Superior temporal gyrus (tissue), 1 donor: ENCODE measurements around the gene SDCBP2.
A peak's percentile ranks its signal among the peaks of the same experiment; 100 is the strongest.
"Not testable (repeated sequence)": the region's sequence is repeated elsewhere in the genome, so short reads cannot be mapped to it uniquely, and the experiment has no call there.

Experiments used
- DNase-seq: peaks from one replicate; pipeline ENCODE4 v3.0.0-alpha.2; 2016; ENCODE audit errors: extremely low spot score

The SDCBP2 gene

GRCh38 chr20:1360094-1360846, 31.3 kb upstream of the SDCBP2 start:
- no peak for DNase-seq

- no peak for DNase-seq
Observed at GRCh38 chr20:1357921-1358671, 29.2 kb upstream of the SDCBP2 start.

- DNase-seq = no peak
Observed at GRCh38 chr20:1353956-1354355, 25.0 kb upstream of the SDCBP2 start.

- no peak for DNase-seq
Observed at GRCh38 chr20:1346315-1346969, 17.5 kb upstream of the SDCBP2 start.

- DNase-seq = no peak
Observed at GRCh38 chr20:1345756-1346093, 16.8 kb upstream of the SDCBP2 start.

GRCh38 chr20:1345030-1345755, 16.3 kb upstream of the SDCBP2 start:
- no peak for DNase-seq

GRCh38 chr20:1343446-1344124, 14.6 kb upstream of the SDCBP2 start:
- not testable (repeated sequence) for DNase-seq

GRCh38 chr20:1341561-1342265, 12.8 kb upstream of the SDCBP2 start:
- DNase-seq = peak; percentile 42

GRCh38 chr20:1338801-1339200, 9.9 kb upstream of the SDCBP2 start:
- no peak for DNase-seq

- DNase-seq = no peak
Observed at GRCh38 chr20:1338096-1338495, 9.2 kb upstream of the SDCBP2 start.

- DNase-seq = no peak
Observed at GRCh38 chr20:1337441-1337840, 8.5 kb upstream of the SDCBP2 start.

GRCh38 chr20:1336699-1337367, 7.9 kb upstream of the SDCBP2 start:
- DNase-seq = no peak

GRCh38 chr20:1335961-1336698, 7.2 kb upstream of the SDCBP2 start:
- DNase-seq = no peak

GRCh38 chr20:1334761-1335160, 5.8 kb upstream of the SDCBP2 start:
- no peak for DNase-seq

GRCh38 chr20:1334370-1334731, 5.4 kb upstream of the SDCBP2 start:
- DNase-seq = no peak

- no peak for DNase-seq
Observed at GRCh38 chr20:1333462-1334369, 4.8 kb upstream of the SDCBP2 start.

GRCh38 chr20:1332749-1333300, 3.9 kb upstream of the SDCBP2 start:
- no peak for DNase-seq

GRCh38 chr20:1331801-1332453, 3.0 kb upstream of the SDCBP2 start:
- DNase-seq = no peak
